Activated gamma-delta T cell (primary cell): Measurements from ENCODE around the gene ASCC1.

Source experiments
- DNase-seq: peaks from one replicate; lab custom pipeline; 2025; lab: John Stamatoyannopoulos, UW

Gene ASCC1

GRCh38 chr10:72081772-72082590 is 134.1 kb downstream of the ASCC1 start:
- DNase-seq, result no peak

- no peak for DNase-seq
Observed at GRCh38 chr10:72081210-72081609, 134.9 kb downstream of the ASCC1 start.

- no peak for DNase-seq
Observed at GRCh38 chr10:72080042-72080975, 135.8 kb downstream of the ASCC1 start.

GRCh38 chr10:72079356-72079755 is 136.7 kb downstream of the ASCC1 start:
- peak; percentile 29 for DNase-seq

- no peak for DNase-seq
Observed at GRCh38 chr10:72077275-72077990, 138.6 kb downstream of the ASCC1 start.

- DNase-seq, result no peak
Observed at GRCh38 chr10:72076756-72077155, 139.3 kb downstream of the ASCC1 start.

GRCh38 chr10:72075376-72076115 is 140.5 kb downstream of the ASCC1 start:
- no peak for DNase-seq

- no peak for DNase-seq
Observed at GRCh38 chr10:72074574-72075375, 141.3 kb downstream of the ASCC1 start.

GRCh38 chr10:72073708-72074573 is 142.1 kb downstream of the ASCC1 start:
- DNase-seq, result no peak

GRCh38 chr10:72072639-72073038 is 143.4 kb downstream of the ASCC1 start:
- no peak for DNase-seq

- DNase-seq, result no peak
Observed at GRCh38 chr10:72072046-72072445, 144.0 kb downstream of the ASCC1 start.

GRCh38 chr10:72069751-72070526 is 146.1 kb downstream of the ASCC1 start:
- no peak for DNase-seq

GRCh38 chr10:72068901-72069446 is 147.1 kb downstream of the ASCC1 start:
- DNase-seq, result no peak

GRCh38 chr10:72068126-72068765 is 147.8 kb downstream of the ASCC1 start:
- no peak for DNase-seq

- no peak for DNase-seq
Observed at GRCh38 chr10:72067463-72068125, 148.5 kb downstream of the ASCC1 start.

GRCh38 chr10:72066318-72067284 is 149.5 kb downstream of the ASCC1 start:
- DNase-seq, result no peak
